BLaER1 (cell line): ENCODE results near the gene RGS4.

ENCODE experiments used
- H3K27ac ChIP-seq: shearing (Covaris generic); formaldehyde crosslinking; 2 replicates; pipeline ENCODE4 v1.8.1; 2022
- H3K27me3 ChIP-seq: shearing (Covaris generic); formaldehyde crosslinking; 2 replicates; pipeline ENCODE4 v1.8.1; 2022
- H3K36me3 ChIP-seq: shearing (Covaris generic); formaldehyde crosslinking; 2 replicates; pipeline ENCODE4 v1.8.1; 2022
- H3K4me1 ChIP-seq: shearing (Covaris generic); formaldehyde crosslinking; 2 replicates; pipeline ENCODE4 v1.8.1; 2022
- H3K4me2 ChIP-seq: shearing (Covaris generic); formaldehyde crosslinking; 2 replicates; pipeline ENCODE4 v1.8.1; 2022
- H3K4me3 ChIP-seq: shearing (Covaris generic); formaldehyde crosslinking; 2 replicates; pipeline ENCODE4 v1.8.1; 2022
- H3K9ac ChIP-seq: shearing (Covaris generic); formaldehyde crosslinking; 2 replicates; pipeline ENCODE4 v1.8.1; 2022
- H3K9me3 ChIP-seq: shearing (Covaris generic); formaldehyde crosslinking; 2 replicates; pipeline ENCODE4 v1.8.1; 2022
- H4K20me1 ChIP-seq: shearing (Covaris generic); formaldehyde crosslinking; 2 replicates; pipeline ENCODE4 v1.8.1; 2022
- Cebpa-rat ChIP-seq: shearing (Covaris generic); IDR thresholded peaks from 2 replicates; pipeline ENCODE4 v1.8.1; 2022

The RGS4 gene

DNA sequence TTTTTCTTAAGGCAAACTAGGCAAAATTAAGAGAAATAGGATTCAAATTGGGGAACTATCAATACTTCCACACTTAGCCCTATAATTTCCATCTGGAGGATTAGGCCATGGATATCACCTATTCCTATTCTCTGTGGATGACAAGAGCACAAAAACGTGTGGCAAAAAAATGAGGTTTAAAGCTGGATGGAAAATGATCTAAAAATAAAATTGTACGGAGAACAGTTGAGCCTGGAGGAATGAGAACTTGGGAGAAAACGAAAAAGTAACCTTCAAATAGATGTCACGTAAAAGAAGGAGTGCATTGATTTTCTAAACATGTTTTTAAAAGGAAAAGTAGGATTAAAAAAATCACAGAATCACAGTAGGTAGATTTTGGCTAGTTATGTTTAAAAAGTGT is 55.7 kb downstream of the RGS4 start:
- H3K27ac ChIP-seq = no peak overlapping the region
- H3K4me3 ChIP-seq = no peak overlapping the region
- H3K4me2 ChIP-seq = no peak overlapping the region
- no peaks in the 10 kb centered on the region for H3K27me3 ChIP-seq
- H3K9me3 ChIP-seq = no peaks in the 10 kb centered on the region
- TF ChIP-seq Cebpa-rat = no peak
- no peaks in the 10 kb centered on the region for H3K36me3 ChIP-seq
- H3K4me1 ChIP-seq = no peaks in the 10 kb centered on the region
- H4K20me1 ChIP-seq = no peaks in the 10 kb centered on the region
- no peak overlapping the region for H3K9ac ChIP-seq
